Fibroblast of mammary gland (primary cell): Measurements from ENCODE around the gene ETV5.

Source experiments
- DNase-seq: peaks from one replicate; pipeline ENCODE4 v3.0.0-alpha.2; 2010; ENCODE audit warnings: low read depth
- H3K4me3 ChIP-seq: 2 replicates; pipeline ENCODE4 v1.5.1; 2011; ENCODE audit warnings: low read depth, mild to moderate bottlenecking, low read length, moderate library complexity; ENCODE audit not compliant: control insufficient read depth
- CTCF ChIP-seq: conservative IDR thresholded peaks from 2 replicates; pipeline ENCODE4 v1.5.1; 2011; ENCODE audit warnings: low read depth, low read length, inconsistent platforms; ENCODE audit not compliant: control insufficient read depth, insufficient read depth

ETV5 gene

DNA sequence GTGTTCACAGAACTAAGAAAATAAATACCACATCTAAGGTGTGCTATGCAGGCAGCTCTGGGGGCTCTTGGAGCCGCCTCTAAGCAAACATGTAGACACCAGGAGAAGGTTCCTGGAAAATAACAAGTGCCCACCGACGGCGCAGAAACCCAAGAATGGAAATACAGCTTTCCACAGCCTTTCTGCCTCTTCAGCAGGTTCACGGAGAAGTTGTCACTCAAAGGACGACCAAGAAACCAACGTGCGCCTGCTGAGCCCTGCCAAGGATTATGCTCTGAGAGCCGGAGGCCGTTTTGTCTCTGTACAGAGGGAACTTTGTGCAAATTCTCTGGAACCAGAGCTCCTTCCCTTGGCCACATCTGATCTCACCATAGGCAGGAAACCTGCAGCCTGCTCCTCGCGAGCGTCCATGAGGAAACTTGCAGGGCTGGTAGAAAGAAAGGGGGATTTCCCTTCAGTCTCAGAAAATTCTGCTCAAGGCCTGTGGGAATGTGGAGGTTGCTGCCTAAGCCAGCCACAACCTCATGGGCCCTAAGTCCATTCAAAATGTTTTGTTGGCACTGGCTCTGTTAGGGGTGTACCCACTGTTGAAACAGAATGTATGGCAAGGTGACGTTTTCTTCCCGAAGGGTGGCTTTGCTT is 40.6 kb upstream of the ETV5 start:
- TF ChIP-seq CTCF, result no peak
- no peak overlapping the region for H3K4me3 ChIP-seq
- no peak for DNase-seq

DNA sequence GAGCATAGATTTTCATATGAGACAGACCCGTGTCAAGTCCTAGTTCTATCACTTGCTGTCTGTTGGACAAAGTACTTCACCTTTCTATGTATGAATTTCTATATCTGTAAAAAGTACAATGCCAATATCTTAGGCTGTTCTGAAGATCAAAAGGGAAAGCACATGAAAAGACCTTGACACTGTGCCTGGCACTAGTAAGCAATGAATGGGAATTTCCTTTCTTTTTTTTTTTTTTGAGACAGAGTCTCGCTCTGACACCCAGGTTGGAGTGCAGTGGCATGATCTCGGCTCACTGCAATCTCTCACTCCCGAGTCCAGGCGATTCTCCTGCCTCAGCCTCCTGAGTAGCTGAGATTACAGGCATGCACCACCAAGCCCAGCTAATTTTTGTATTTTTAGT is 35.4 kb upstream of the ETV5 start:
- no peak overlapping the region for H3K4me3 ChIP-seq
- TF ChIP-seq CTCF, result no peak
- DNase-seq, result no peak

DNA sequence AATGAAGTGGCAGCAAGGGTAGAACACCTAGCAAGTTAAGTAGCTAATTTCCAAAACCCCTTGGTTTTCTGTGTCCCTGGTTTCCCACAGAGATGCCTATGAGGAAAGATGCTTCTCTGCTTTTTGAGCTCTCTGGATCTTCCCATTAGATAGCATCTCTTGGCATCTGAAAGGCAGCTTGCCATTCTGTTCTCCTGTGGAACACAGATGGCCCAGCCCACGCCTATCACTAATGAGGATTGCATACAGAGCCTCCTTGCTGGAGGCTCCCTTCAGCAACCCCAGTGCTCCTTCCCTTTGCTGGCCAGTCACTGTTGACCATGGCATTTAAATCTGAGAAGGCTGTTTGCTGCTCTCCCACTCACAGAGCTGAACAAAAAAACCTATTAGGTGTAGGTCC is 34.4 kb upstream of the ETV5 start:
- DNase-seq, result no peak
- H3K4me3 ChIP-seq, result no peak overlapping the region
- TF ChIP-seq CTCF, result no peak

DNA sequence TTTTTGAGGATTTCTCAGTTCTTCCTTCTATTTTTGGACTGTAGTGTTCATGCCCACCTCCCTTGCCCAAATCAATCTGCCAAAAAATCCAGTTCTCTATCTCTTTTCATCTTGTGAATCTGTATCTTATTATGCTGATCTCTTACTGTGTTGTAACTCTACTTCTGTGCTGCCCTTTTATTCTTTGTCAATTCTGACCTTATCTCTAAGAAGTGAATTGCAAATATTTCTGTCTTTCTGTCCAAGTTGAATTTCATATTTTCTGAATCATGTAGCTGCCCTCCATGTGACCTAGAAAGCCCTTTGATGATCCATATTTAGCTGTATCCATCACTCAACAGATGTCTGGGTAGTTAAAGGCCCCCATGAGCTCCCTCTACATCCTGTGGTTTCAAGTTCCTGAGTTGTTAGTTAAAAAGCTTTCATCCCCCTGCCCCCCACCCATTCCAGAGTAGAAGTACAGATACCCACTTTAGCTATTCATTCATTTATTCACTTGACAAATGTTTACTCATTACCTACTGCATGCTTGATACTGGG is 33.6 kb upstream of the ETV5 start:
- TF ChIP-seq CTCF, result no peak
- DNase-seq, result no peak

GRCh38 chr3:186141790-186142189 is 32.9 kb upstream of the ETV5 start:
- no peak for TF ChIP-seq CTCF
- DNase-seq, result no peak
- no peak overlapping the region for H3K4me3 ChIP-seq

More for the DNA sequence above, 33.6 kb upstream of the ETV5 start:
- H3K4me3 ChIP-seq, result no peak overlapping the region

- no peak for DNase-seq
- no peak for TF ChIP-seq CTCF
- no peak overlapping the region for H3K4me3 ChIP-seq
Observed at GRCh38 chr3:186138272-186138981, 29.5 kb upstream of the ETV5 start.
